ENCODE measurements around the gene HAPSTR1.

The HAPSTR1 gene

DNA sequence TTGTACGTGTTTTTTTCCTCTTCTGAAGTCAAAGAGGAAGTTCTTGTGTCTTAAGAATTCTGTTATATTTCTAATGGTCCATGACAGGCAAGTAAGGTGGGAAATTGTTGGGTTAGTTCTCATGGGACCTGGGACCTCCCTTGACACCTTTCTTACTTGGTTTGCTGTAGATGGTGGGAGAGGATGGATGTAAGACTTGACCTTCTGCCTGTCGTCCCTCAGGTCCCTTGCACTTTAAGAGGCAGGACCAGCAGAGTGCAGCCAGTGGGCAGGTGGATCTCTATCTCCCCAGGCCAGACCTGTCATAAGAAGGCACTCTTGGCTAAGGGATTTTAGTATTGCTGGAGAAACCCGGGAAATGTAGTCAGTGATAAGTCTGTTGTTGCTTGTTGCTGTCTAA is 12.1 kb downstream of the HAPSTR1 start:
- no peak overlapping the region for H3K9ac ChIP-seq (ENCODE audit: low read length)
- no peak overlapping the region for H3K27ac ChIP-seq (ENCODE audit: low read depth, low read length)
- peaks cover 24% of the 10 kb centered on the region for H3K36me3 ChIP-seq (ENCODE audit: control insufficient read depth, insufficient read depth, low read length)
- H3K4me1 ChIP-seq (ENCODE audit: control insufficient read depth, insufficient read depth, low read length), result peaks cover 13% of the 10 kb centered on the region
- no peaks in the 10 kb centered on the region for H3K27me3 ChIP-seq (ENCODE audit: control insufficient read depth, insufficient read depth, low read length)
- H3K4me3 ChIP-seq (ENCODE audit: low read length), result no peak overlapping the region

DNA sequence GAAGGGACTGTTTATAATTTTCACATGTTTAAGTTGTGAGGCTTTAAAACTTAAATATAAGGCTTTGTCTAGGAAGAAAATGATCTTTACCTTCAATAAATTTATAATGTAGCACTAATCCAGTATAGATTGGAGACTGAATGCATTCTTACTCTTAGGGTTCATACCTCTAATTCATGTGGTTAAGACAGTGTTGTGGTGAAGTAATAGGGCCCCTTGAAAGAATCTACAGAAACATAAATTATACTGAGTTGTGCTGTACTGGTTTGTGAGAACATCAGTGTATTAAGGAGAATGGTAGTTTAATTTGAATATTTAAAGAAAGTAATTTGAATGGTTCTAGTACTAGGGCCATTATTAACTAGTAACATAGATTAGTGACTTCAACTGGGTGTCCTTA is 13.7 kb downstream of the HAPSTR1 start:
- H3K4me3 ChIP-seq (ENCODE audit: low read length), result no peak overlapping the region
- peaks cover 17% of the 10 kb centered on the region for H3K4me1 ChIP-seq (ENCODE audit: control insufficient read depth, insufficient read depth, low read length)
- no peaks in the 10 kb centered on the region for H3K27me3 ChIP-seq (ENCODE audit: control insufficient read depth, insufficient read depth, low read length)
- peaks cover 26% of the 10 kb centered on the region for H3K36me3 ChIP-seq (ENCODE audit: control insufficient read depth, insufficient read depth, low read length)
- H3K27ac ChIP-seq (ENCODE audit: low read depth, low read length), result no peak overlapping the region
- H3K9ac ChIP-seq (ENCODE audit: low read length), result no peak overlapping the region

DNA sequence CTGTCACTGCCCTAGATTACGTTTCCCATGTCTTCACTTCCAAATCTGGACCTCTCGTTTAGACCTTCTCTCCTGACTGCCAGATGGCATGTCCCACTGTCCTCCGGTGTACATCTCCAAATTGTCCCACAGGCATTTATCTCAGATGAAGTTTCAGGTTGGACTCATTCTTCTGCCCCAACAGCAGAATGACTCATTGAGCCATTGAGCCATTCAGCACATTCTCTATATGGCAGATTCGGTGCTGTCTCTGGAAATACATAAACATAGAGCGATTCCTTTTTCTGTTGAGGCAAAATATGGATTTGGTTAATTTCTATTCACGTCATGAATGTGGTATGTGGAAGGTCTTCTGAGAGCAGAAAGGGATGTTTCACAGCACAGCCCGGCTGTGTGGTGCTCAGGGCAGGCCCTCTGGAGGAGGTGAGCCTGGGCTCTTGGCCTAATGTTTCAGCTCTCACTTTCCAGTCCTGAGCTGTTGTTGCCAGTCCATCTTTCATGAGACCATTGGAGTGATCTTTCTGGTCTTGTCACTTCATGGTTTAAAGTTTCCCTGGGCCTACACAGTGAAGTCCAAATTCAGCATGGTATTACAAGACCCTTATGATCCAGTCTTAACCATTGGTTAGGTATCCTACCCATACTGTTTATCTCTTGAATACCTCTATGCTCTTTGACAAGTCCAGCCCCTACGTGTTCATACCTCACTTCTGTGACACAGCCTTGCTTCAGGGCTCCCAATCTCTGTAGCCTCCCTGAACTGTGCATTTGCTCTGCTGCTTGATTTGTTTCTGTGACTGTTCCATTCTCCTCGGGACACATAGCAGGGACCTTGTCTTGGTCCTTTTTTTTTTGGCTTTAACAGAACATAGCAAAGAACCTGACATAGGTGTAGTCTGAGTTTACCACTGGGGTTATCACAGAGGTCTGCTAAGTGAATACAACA is 15.9 kb downstream of the HAPSTR1 start:
- H3K27ac ChIP-seq (ENCODE audit: low read depth, low read length), result no peak overlapping the region
- H3K4me1 ChIP-seq (ENCODE audit: control insufficient read depth, insufficient read depth, low read length), result peaks cover 20% of the 10 kb centered on the region
- H3K36me3 ChIP-seq (ENCODE audit: control insufficient read depth, insufficient read depth, low read length), result peaks cover 26% of the 10 kb centered on the region

DNA sequence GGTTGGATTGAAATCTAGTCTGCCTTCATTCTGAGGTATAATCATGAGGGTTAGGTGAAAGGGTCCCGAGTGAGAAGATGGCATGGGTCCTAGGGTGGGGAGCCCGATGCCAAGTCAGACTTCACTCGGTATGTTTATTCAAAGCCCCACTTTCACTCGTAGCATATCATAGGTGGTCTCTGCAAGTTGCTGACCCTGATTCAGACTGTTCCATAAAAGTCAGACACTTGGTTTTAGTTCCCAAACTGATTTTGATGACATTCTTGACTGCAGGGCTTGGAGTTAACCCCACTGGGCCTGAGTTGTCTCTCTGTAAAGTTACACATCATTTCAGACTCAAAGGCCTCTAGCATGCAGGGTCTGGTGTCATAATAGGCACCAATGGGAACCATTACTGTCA is 17.8 kb downstream of the HAPSTR1 start:
- no peak overlapping the region for H3K27ac ChIP-seq (ENCODE audit: low read depth, low read length)
- peaks cover 21% of the 10 kb centered on the region for H3K36me3 ChIP-seq (ENCODE audit: control insufficient read depth, insufficient read depth, low read length)
- H3K4me1 ChIP-seq (ENCODE audit: control insufficient read depth, insufficient read depth, low read length), result peaks cover 22% of the 10 kb centered on the region
- H3K27me3 ChIP-seq (ENCODE audit: control insufficient read depth, insufficient read depth, low read length), result no peaks in the 10 kb centered on the region
- no peak overlapping the region for H3K9ac ChIP-seq (ENCODE audit: low read length)
- H3K4me3 ChIP-seq (ENCODE audit: low read length), result peak overlapping the region; percentile 10

More for the DNA sequence above, 15.9 kb downstream of the HAPSTR1 start:
- H3K9ac ChIP-seq (ENCODE audit: low read length), result no peak overlapping the region
- no peak overlapping the region for H3K4me3 ChIP-seq (ENCODE audit: low read length)
- H3K27me3 ChIP-seq (ENCODE audit: control insufficient read depth, insufficient read depth, low read length), result no peaks in the 10 kb centered on the region

DNA sequence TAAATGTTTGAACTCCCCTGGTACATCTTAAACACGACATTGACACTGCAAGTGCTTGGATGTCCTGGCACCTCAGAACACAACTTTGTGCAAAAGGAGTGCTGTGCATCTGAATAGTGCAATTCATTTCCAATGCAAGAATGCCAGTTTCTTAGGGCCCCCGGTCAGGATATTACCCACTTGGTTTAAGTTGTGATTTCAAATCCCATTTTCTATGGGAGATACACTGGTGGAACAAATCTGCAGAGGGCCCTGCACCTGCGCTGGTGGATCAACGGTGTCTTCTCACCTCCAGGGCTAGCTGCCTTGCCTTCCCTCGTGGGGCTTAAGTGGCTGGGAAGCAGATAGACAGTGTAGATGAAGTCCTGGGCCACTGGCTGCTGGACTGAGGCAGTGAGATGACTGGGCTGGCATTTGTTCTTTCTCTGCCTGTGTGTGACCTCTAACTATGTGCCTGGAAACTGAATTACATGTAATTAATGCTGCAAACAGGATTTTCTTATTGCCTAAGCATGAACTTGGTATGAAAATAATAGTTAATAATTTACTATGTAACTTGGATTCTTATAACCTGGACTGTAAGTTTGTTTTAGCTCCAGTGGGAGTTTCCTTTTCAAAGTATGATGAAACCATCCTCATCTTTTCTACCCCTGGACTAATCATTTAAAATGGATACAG is 20.9 kb downstream of the HAPSTR1 start:
- Histone ChIP-seq H3K36me3 (ENCODE audit: control insufficient read depth, insufficient read depth, low read length) (peaks cover 17% of the 10 kb centered on the region), H3K27ac (ENCODE audit: low read depth, low read length) (no peak overlapping the region), H3K4me3 (ENCODE audit: low read length) (peak overlapping the region; percentile 11), H3K9ac (ENCODE audit: low read length) (no peak overlapping the region), H3K27me3 (ENCODE audit: control insufficient read depth, insufficient read depth, low read length) (no peaks in the 10 kb centered on the region), H3K4me1 (ENCODE audit: control insufficient read depth, insufficient read depth, low read length) (peaks cover 11% of the 10 kb centered on the region)

DNA sequence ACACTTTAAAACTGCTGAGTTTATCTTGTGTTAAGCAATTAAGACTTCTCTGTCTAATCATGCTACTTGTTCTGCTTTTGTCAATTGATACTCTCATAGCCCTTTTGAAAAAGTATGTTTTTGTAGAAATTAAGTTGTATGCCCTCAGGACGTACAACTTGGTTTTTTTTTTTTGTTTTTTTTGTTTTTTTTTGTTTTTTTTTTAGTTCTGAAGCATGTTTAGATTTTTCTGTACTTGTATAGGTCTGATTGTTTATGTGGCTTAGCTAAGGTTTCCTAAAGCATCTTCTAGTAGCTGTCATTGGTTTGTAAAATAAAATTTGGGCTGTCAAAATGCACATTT is 21.4 kb downstream of the HAPSTR1 start:
- Histone ChIP-seq H3K36me3 (ENCODE audit: control insufficient read depth, insufficient read depth, low read length) (peaks cover 12% of the 10 kb centered on the region), H3K27ac (ENCODE audit: low read depth, low read length) (no peak overlapping the region), H3K4me3 (ENCODE audit: low read length) (no peak overlapping the region), H3K9ac (ENCODE audit: low read length) (no peak overlapping the region), H3K27me3 (ENCODE audit: control insufficient read depth, insufficient read depth, low read length) (no peaks in the 10 kb centered on the region), H3K4me1 (ENCODE audit: control insufficient read depth, insufficient read depth, low read length) (peaks cover 10% of the 10 kb centered on the region)

DNA sequence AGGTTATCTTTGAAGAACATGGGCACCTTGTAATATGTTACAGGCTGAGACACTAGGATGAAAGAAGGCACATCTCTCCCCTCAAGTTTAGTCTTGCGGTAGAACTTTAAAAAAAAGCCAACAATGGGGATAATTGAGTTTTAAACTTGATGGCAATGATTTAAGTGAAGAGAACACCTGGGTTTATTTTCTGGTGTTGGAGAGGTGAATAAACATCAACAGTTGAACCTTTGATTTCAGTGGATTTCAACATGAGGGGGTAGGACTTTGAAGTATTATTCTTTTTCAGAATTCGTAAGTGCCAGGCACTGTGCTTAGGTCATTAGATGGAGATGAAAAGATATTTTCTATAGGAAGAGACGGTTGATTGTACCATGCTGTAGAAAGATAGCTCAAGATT is 22.3 kb downstream of the HAPSTR1 start:
- H3K27me3 ChIP-seq (ENCODE audit: control insufficient read depth, insufficient read depth, low read length), result no peaks in the 10 kb centered on the region
- no peak overlapping the region for H3K9ac ChIP-seq (ENCODE audit: low read length)
- H3K4me1 ChIP-seq (ENCODE audit: control insufficient read depth, insufficient read depth, low read length), result peaks cover 8% of the 10 kb centered on the region
- H3K27ac ChIP-seq (ENCODE audit: low read depth, low read length), result no peak overlapping the region
- H3K36me3 ChIP-seq (ENCODE audit: control insufficient read depth, insufficient read depth, low read length), result peaks cover 6% of the 10 kb centered on the region
- H3K4me3 ChIP-seq (ENCODE audit: low read length), result no peak overlapping the region

DNA sequence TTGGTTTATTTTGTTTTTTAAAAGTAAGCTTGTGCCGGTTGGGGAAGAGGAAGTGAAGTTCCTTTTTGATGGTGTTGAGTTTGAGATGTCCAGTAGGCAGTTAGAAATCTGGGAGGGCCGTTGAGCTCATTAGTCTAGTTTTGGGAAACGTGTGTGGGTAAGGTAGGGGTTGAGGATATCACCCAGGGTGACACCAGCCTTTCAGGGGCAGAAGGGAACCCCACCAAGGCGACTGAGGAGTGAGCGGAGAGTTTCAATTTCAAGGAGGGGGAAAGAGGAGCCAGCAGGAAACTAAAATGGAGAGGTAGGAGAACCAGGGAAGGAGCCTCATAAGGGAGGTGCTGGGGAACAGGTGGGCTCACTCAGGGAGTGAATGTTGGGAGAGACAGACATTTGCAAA is 22.7 kb downstream of the HAPSTR1 start:
- Histone ChIP-seq H3K4me3 (ENCODE audit: low read length) (no peak overlapping the region), H3K4me1 (ENCODE audit: control insufficient read depth, insufficient read depth, low read length) (peaks cover 6% of the 10 kb centered on the region), H3K9ac (ENCODE audit: low read length) (no peak overlapping the region), H3K27me3 (ENCODE audit: control insufficient read depth, insufficient read depth, low read length) (no peaks in the 10 kb centered on the region), H3K36me3 (ENCODE audit: control insufficient read depth, insufficient read depth, low read length) (peaks cover 5% of the 10 kb centered on the region), H3K27ac (ENCODE audit: low read depth, low read length) (no peak overlapping the region)

DNA sequence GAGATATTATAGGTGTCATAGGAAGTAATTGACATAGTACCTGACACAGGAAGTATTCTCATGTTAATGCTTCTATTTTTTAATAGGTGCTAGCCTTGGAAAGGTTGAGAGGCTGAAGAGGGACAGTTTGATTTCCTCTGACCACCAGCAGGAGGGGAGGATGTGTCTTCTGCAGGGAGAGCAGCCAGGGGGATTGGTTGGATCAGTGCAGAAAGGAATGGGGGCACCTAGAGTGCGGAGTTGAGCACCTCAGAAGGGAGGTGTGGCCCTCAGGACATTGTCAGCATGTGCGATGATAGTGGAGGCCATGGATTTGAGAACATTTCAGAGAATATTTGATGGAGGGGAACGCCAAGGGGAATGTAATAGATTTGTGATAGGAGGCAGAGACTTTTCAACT is 23.4 kb downstream of the HAPSTR1 start:
- H3K4me1 ChIP-seq (ENCODE audit: control insufficient read depth, insufficient read depth, low read length), result peaks cover 5% of the 10 kb centered on the region

DNA sequence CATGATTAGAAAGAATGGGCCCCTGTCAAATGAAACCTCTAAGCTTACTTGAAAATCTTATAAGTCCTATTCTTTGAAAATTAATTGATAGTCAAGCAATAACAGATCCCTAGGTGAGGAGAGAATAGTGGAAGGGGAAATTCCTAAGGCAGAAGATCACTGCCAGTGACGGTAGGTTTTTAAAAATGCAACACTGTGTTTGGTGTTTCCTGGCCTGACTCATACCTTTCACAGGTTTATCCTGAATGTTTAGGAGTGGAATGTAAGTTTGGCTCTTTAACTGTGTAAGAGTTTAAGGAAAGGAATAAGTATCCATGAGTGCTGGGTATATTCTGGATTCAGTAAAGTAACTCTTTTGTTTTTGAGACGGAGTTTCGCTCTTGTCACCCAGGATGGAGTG is 23.8 kb downstream of the HAPSTR1 start:
- Histone ChIP-seq H3K27ac (ENCODE audit: low read depth, low read length) (no peak overlapping the region), H3K4me3 (ENCODE audit: low read length) (no peak overlapping the region), H3K27me3 (ENCODE audit: control insufficient read depth, insufficient read depth, low read length) (no peaks in the 10 kb centered on the region), H3K9ac (ENCODE audit: low read length) (no peak overlapping the region), H3K36me3 (ENCODE audit: control insufficient read depth, insufficient read depth, low read length) (peaks cover 5% of the 10 kb centered on the region), H3K4me1 (ENCODE audit: control insufficient read depth, insufficient read depth, low read length) (peaks cover 7% of the 10 kb centered on the region)

More for the DNA sequence above, 23.4 kb downstream of the HAPSTR1 start:
- Histone ChIP-seq H3K4me3 (ENCODE audit: low read length) (no peak overlapping the region), H3K36me3 (ENCODE audit: control insufficient read depth, insufficient read depth, low read length) (peaks cover 5% of the 10 kb centered on the region), H3K27ac (ENCODE audit: low read depth, low read length) (no peak overlapping the region), H3K27me3 (ENCODE audit: control insufficient read depth, insufficient read depth, low read length) (no peaks in the 10 kb centered on the region), H3K9ac (ENCODE audit: low read length) (no peak overlapping the region)

DNA sequence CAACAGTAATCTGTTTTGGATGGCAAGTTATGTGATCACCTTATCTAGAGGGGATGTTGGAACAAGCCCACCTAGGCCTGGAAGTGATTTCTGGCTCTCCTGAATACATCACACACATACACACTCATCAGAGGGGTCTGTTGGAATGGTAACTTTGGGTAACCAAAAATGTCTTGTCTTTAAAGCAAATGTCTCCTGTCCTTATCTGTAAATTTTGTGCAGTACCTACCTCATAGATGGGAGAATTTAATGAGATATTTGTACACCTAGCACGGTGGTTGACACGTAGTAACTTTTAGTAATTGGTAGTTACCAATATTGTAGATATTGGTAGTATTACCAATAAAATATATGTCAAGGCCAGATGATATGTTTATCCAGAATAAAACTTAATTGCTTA is 24.7 kb downstream of the HAPSTR1 start:
- H3K9ac ChIP-seq (ENCODE audit: low read length), result no peak overlapping the region
- no peak overlapping the region for H3K4me3 ChIP-seq (ENCODE audit: low read length)
- no peaks in the 10 kb centered on the region for H3K27me3 ChIP-seq (ENCODE audit: control insufficient read depth, insufficient read depth, low read length)
- H3K27ac ChIP-seq (ENCODE audit: low read depth, low read length), result no peak overlapping the region
- peaks cover 5% of the 10 kb centered on the region for H3K4me1 ChIP-seq (ENCODE audit: control insufficient read depth, insufficient read depth, low read length)
- H3K36me3 ChIP-seq (ENCODE audit: control insufficient read depth, insufficient read depth, low read length), result peaks cover 5% of the 10 kb centered on the region

DNA sequence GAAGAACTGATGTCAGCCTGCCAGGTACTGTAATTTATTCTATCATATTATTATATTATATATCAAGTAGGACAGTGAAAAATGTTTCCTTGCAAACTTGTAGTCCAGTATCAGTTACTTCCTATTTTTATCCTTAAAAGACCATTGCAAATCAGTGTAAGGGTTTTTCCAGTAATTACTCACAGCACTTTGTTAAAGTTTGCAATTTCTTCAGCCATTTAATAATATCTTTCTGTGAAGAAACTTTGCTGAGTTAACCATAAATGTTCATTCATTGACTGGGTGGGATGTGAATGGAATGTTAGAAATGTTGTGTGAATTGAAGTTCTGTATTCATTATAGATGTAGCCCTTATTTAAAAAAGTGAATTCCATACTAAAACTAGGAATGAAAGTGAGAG is 26.7 kb downstream of the HAPSTR1 start:
- no peak overlapping the region for H3K9ac ChIP-seq (ENCODE audit: low read length)
- no peak overlapping the region for H3K27ac ChIP-seq (ENCODE audit: low read depth, low read length)
- H3K36me3 ChIP-seq (ENCODE audit: control insufficient read depth, insufficient read depth, low read length), result peaks cover 11% of the 10 kb centered on the region
- no peaks in the 10 kb centered on the region for H3K27me3 ChIP-seq (ENCODE audit: control insufficient read depth, insufficient read depth, low read length)
- peaks cover 3% of the 10 kb centered on the region for H3K4me1 ChIP-seq (ENCODE audit: control insufficient read depth, insufficient read depth, low read length)
- H3K4me3 ChIP-seq (ENCODE audit: low read length), result no peak overlapping the region

Measured in rectal smooth muscle tissue (tissue), 1 donor.